K562 (cell line): ENCODE results near the gene ORAI3. TPM values are rescaled to one million over a fixed set of nuclear protein-coding genes. Genes with fewer than 3 reads are reported as not detected.
A peak's percentile ranks its signal among the peaks of the same experiment; 100 is the strongest.

Experiments used
- DPF2 ChIP-seq: fragments of 450-650 bp; IDR thresholded peaks from 2 replicates; pipeline ENCODE4 v1.6.1; 2016
- EHMT2 ChIP-seq: fragments of 450-650 bp; IDR thresholded peaks from 2 replicates; pipeline ENCODE4 v1.6.1; 2018; ENCODE audit warnings: antibody characterized with exemption
- ERF ChIP-seq: fragments of 450-650 bp; formaldehyde crosslinking; IDR thresholded peaks from 2 replicates; pipeline ENCODE4 v1.4.0; 2020; ENCODE audit warnings: mild to moderate bottlenecking, mixed read lengths
- FOXO4 ChIP-seq: fragments of 450-650 bp; formaldehyde crosslinking; IDR thresholded peaks from 2 replicates; pipeline ENCODE4 v1.4.0; 2020; ENCODE audit warnings: mild to moderate bottlenecking, moderate library complexity
- HBP1 ChIP-seq: fragments of 450-650 bp; formaldehyde crosslinking; IDR thresholded peaks from 2 replicates; pipeline ENCODE4 v1.4.0; 2022; ENCODE audit warnings: missing genetic modification characterization
- HNRNPUL1 ChIP-seq: fragments of 200-400 bp; formaldehyde crosslinking; IDR thresholded peaks from 2 replicates; pipeline ENCODE4 v1.6.1; 2017; ENCODE audit warnings: low read length
- SREBF1 ChIP-seq: fragments of 150-350 bp; IDR thresholded peaks from 2 replicates; pipeline ENCODE4 v1.6.1; 2014; ENCODE audit warnings: antibody characterized with exemption, low read depth, low read length, borderline replicate concordance
- ZNF165 ChIP-seq: fragments of 250-450 bp; sonication (Bioruptor Pico); IDR thresholded peaks from 2 replicates; pipeline ENCODE4 v1.4.0; 2020; ENCODE audit warnings: borderline replicate concordance
- ZNF224 ChIP-seq: sonication (generic); formaldehyde crosslinking; IDR thresholded peaks from 2 replicates; pipeline ENCODE4 v1.8.0; 2022; ENCODE audit warnings: mild to moderate bottlenecking, missing genetic modification reagents
- polyA plus RNA-seq, 8 experiments: library from polyadenylated mRNA; depleted of rRNA in 4 of 8; stranded (reverse) in 5 of 8; unstranded in 3 of 8; fragments of >200 nt; fragmentation: Nextera tagmentation in 2 of 8; fragmentation: Illumina TruSeq in 1 of 8; extraction: Ambion mirVana in 2 of 8; extraction: Trizol in 1 of 8; gene quantifications; 2 replicates each; pipeline versions ENCODE4 v1.2.1 to v1.2.3, GENCODE V29; 2011 to 2014; ENCODE audit warnings: inconsistent platforms in 1 of 8, missing spikeins in 1 of 8
- total RNA-seq, 7 experiments: library from RNA; depleted of rRNA in 6 of 7; stranded (reverse); fragments of >200 nt in 6 of 7; fragmentation: Illumina TruSeq in 2 of 7; extraction: Trizol in 2 of 7; gene quantifications; 2 replicates each; pipeline versions ENCODE4 v1.2.1 to v1.2.3, GENCODE V29; 2011 to 2021; ENCODE audit warnings: low replicate concordance in 1 of 7
- TF ChIP-seq, protein P1 (sequence below): sonication (generic); formaldehyde crosslinking; IDR thresholded peaks from 2 replicates; pipeline ENCODE4 v1.9.0; 2022; ENCODE audit warnings: mild to moderate bottlenecking, missing genetic modification reagents
- TF ChIP-seq, protein P2 (sequence below), 2 experiments: fragments of 450-650 bp in 1 of 2; sonication (generic) in 1 of 2; formaldehyde crosslinking; conservative IDR thresholded peaks; 2 replicates each; pipeline versions ENCODE4 v1.4.0 to v1.8.1; 2020 to 2022; ENCODE audit warnings: mild to moderate bottlenecking in 1 of 2, missing genetic modification reagents in 1 of 2
- TF ChIP-seq, protein P3 (sequence below): fragments of 450-650 bp; IDR thresholded peaks from 2 replicates; pipeline ENCODE4 v1.6.1; 2016; ENCODE audit warnings: borderline replicate concordance
- TF ChIP-seq, protein P4 (sequence below): sonication (generic); formaldehyde crosslinking; IDR thresholded peaks from 2 replicates; pipeline ENCODE4 v1.8.0; 2022; ENCODE audit warnings: missing genetic modification reagents, mild to moderate bottlenecking, moderate library complexity, borderline replicate concordance

The ORAI3 gene
- total and polyA plus RNA-seq, 9 of the 15 experiments (the other 6 are each of a cell fraction or from before 2014, with no cell fraction given) = 4.9 to 23.3 (median 14.1) TPM

DNA sequence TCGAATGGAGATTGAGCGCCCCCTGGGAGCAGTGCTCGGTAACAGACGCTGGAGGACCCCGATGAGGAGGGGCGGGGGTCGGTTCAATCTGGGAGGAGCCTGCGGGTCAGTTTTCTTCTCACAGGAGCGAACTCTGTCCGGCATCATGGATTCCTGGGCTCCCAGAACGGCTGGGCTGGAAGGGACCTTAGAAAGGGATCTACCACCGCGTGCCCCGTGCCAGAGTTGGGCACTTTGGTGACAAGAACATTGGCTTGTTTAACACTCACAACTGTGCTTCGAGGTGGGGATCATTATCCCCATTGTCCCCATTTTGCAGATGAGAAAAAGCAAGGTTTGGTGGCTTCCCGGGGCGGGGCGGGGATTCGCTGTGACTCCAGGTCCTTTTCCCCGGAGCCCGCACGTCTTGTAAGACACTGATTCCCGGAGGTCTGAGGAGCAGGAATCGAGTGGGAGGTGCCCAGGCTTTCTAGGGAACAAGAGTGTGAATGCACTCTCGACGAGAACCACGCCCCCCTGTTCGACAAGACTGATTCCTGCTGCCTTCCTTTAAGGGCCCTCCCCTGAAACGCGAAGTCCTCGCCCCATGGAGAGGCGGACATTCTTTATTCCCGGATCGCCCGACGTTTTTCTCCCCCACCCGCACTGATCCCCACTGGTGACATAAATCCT lies 27.0 kb upstream of the ORAI3 start (continued):
- TF ChIP-seq, protein P1, sequence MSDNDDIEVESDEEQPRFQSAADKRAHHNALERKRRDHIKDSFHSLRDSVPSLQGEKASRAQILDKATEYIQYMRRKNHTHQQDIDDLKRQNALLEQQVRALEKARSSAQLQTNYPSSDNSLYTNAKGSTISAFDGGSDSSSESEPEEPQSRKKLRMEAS (CRISPR knock-in tag) = 0 out of 2 replicates have a peak, but pooled peaks have one; percentile 13
- TF ChIP-seq HBP1 (CRISPR knock-in tag) (no peak), ZNF165 (CRISPR knock-in tag) (no peak), HNRNPUL1 (no peak), FOXO4 (CRISPR knock-in tag) (no peak), ERF (CRISPR knock-in tag) (0 out of 2 replicates have a peak, but pooled peaks have one; percentile 69), EHMT2 (no peak), SREBF1 (no peak), ZNF224 (CRISPR knock-in tag) (no peak), DPF2 (0 out of 2 replicates have a peak, but pooled peaks have one; percentile 49)
- TF ChIP-seq, protein P2, sequence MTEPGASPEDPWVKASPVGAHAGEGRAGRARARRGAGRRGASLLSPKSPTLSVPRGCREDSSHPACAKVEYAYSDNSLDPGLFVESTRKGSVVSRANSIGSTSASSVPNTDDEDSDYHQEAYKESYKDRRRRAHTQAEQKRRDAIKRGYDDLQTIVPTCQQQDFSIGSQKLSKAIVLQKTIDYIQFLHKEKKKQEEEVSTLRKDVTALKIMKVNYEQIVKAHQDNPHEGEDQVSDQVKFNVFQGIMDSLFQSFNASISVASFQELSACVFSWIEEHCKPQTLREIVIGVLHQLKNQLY (CRISPR knock-in tag; conservative IDR thresholded peaks at IDR 0.05) = 0 out of 4 replicates have a peak, but pooled peaks of 1 of the 2 experiments have one; percentile 47
- TF ChIP-seq, protein P3, sequence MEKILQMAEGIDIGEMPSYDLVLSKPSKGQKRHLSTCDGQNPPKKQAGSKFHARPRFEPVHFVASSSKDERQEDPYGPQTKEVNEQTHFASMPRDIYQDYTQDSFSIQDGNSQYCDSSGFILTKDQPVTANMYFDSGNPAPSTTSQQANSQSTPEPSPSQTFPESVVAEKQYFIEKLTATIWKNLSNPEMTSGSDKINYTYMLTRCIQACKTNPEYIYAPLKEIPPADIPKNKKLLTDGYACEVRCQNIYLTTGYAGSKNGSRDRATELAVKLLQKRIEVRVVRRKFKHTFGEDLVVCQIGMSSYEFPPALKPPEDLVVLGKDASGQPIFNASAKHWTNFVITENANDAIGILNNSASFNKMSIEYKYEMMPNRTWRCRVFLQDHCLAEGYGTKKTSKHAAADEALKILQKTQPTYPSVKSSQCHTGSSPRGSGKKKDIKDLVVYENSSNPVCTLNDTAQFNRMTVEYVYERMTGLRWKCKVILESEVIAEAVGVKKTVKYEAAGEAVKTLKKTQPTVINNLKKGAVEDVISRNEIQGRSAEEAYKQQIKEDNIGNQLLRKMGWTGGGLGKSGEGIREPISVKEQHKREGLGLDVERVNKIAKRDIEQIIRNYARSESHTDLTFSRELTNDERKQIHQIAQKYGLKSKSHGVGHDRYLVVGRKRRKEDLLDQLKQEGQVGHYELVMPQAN = peak; percentile 89; the same call in 1 of the 2 replicates
- TF ChIP-seq, protein P4, sequence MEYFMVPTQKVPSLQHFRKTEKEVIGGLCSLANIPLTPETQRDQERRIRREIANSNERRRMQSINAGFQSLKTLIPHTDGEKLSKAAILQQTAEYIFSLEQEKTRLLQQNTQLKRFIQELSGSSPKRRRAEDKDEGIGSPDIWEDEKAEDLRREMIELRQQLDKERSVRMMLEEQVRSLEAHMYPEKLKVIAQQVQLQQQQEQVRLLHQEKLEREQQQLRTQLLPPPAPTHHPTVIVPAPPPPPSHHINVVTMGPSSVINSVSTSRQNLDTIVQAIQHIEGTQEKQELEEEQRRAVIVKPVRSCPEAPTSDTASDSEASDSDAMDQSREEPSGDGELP (CRISPR knock-in tag) = no peak; the same call in 1 of the 2 replicates
